Inflammatory macrophage treated with lipopolysaccharide for 4 hours (primary cell): ENCODE results near the gene DIS3L2.

Source experiments
- DNase-seq: peaks from one replicate; pipeline ENCODE4 v3.0.0-alpha.2; 2020

DIS3L2 gene

DNA sequence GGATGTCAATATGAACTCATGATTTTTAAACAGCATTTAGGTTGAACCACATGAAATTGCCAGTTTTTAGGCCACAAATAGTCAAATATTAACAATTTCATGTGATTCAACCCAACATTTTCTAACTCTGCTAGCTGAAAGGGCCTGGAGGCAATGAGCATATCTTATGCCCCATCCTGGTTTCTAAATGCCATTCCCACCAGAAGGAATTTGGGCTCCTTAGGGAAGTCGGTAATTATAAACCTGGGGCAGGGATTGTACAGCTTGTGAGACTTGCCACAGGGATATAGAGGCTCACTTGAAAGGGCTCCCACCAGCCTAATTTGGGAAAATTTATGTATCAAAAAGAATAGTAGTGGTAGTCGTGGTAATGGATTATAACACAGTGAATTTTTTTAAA, 238.7 kb downstream of the DIS3L2 start:
- no peak for DNase-seq

- DNase-seq, result no peak
These were observed 241.8 kb downstream of the DIS3L2 start for GRCh38 chr2:232203166-232203891.

GRCh38 chr2:232203936-232204335, 242.4 kb downstream of the DIS3L2 start:
- DNase-seq, result no peak

DNA sequence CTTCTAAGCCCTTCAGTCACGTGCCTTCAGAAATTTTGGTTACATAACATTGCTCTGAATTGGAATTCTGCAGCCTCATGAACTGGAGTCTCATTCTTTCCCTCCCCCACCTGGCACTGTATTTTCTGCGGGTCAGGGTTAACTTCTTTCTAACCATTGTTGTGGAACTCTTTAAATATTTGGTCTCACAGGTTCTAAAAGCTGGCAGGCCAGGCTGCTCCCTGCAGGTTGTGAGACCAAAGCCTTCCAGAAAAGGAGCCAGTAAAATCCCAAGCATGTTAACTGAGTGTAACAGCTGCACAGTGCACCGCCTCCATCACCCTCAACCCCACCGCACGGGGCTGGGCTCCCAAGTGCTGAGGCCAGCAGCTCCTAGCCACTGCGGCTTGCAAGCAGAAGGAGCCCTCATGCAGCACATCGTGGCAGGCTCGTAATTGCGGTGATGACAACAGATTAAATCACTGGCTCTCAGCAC, 243.0 kb downstream of the DIS3L2 start:
- no peak for DNase-seq

GRCh38 chr2:232207174-232207573, 245.7 kb downstream of the DIS3L2 start:
- no peak for DNase-seq

DNA sequence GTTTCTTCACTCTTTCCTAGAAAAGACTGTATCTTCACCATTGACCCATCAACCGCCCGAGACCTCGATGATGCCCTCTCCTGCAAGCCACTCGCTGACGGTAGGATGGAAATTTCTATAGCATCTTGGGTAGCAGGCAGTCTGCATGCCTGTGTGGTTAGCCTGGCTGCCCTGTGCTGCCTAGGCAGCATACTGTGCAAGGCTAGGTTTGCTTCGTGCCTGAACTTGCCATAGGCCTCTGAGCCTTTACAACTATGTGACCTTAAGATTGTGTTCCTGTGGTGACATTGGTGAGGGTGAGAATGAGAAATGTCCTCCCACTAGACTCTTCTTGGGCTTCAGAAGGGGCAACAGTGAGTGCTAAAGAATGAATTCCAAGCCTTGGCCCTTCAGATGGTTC, 248.8 kb downstream of the DIS3L2 start:
- no peak for DNase-seq

- no peak for DNase-seq
These were observed 250.5 kb downstream of the DIS3L2 start for GRCh38 chr2:232211743-232212686.

DNA sequence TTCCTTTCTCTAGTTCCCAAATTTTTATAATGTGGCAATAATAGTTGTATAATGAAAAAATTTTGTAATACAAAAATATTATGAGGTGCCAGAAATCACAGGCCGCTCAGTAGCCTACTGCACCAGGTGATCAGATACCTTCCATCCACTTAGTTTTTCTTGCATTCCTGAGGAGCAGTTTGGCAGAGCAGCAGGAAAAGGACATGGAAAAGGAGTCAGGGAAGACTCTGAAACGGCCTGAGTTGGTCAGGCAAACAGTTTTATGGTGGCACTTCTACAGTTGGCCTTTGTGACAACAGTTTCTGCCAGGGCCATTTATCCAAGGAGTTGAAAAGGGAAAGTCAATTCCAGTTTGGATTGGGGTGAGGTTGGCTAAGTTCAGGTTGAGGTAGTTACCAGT, 251.7 kb downstream of the DIS3L2 start:
- DNase-seq, result no peak

- no peak for DNase-seq
These were observed 252.5 kb downstream of the DIS3L2 start for GRCh38 chr2:232214053-232214452.

DNA sequence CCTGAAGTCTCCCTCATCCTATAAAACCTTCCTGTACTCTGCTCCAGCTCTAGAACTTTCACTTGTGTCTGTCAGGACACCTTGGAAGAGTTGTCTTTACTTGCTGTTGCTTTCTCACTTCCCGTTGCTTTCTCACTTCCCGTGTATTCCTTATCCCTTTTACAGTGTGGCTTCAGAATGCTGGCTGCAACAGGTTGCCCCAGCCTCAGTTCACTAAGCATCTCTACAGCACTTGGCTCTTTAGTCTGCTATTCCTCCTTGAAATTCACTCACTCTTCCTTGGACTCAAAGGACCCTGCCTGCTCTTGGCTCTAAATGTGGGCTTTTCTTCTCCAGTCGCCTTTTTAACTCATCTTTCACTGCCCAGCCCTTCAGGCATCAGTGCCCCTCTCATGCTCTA, 254.5 kb downstream of the DIS3L2 start:
- no peak for DNase-seq

GRCh38 chr2:232218778-232219495, 257.4 kb downstream of the DIS3L2 start:
- no peak for DNase-seq

DNA sequence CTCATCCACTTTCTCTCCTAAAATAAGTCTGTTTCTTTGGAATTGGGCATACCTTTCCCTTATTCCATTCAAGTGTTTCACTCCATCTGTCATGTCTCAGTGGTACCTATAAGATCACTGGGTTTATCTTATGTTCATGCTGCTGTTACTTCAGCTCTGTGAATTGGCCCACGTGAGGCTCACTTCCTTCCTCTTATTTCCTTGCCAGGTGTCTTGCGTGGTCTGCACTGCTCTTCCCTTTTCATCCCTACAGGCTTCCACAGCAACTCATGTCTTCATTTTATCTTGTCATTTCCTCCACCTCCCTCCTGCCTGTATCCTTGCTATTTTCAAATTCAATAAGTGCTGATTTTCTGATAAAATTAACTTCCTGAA, 258.0 kb downstream of the DIS3L2 start:
- no peak for DNase-seq

DNA sequence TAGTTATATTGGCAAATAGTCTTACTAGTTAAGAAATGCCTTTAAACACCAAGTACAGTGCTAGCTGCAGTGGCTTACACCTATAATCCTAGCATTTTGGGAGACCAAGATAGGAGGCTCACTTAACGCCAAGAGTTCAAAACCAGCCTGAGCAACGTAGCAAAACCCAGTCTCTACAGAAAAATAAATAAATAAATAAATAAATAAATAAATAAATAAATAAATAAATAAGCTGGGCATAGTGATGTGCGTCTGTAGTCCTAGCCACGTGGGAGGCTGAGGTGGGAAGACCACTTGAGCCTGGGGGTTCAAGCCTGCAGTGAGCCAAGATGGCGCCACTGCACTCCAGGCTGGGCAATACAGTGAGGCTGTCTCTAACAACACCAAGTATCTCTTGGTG, 258.4 kb downstream of the DIS3L2 start:
- no peak for DNase-seq

DNA sequence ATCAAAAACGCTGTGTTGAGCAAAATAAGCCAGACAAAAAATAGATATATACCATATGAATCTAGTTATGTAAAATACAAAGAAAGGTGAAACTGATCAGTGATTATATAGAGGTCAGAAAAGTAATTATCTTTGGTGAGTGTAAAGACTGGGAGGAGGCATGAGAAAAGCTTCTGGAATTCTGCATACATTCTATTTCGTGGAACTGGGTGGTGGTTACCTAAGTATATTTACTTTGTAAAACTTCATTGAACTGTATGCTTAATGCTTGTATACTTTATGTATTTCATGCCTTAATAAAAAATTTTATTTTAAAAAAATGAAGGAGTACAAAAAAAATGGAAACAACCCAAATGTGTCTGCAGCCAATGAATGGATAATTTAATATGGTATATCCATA, 263.9 kb downstream of the DIS3L2 start:
- no peak for DNase-seq

- DNase-seq, result no peak
These were observed 264.4 kb downstream of the DIS3L2 start for GRCh38 chr2:232225895-232226294.

GRCh38 chr2:232228332-232228731, 266.8 kb downstream of the DIS3L2 start:
- no peak for DNase-seq

- no peak for DNase-seq
These were observed 267.7 kb downstream of the DIS3L2 start for GRCh38 chr2:232228971-232229894.

DNA sequence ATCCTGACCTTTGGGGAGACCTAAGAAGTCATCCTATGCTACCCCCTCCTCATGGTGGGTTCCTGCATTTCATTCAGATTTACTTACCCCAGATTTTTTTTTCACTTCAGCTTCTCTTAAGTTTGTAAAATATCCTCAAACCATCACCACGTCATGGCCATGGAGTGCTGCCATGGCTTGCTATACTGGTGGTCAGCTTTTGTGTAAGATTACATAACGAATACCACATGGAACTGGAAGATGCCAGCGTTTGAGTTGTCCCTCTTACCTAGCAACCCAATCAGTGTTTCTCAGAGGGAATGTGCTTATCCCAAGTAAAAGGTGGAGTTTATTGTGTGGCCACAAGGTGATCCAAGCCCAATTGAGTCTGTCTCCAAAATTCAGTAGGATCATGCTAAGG, 268.4 kb downstream of the DIS3L2 start:
- no peak for DNase-seq

DNA sequence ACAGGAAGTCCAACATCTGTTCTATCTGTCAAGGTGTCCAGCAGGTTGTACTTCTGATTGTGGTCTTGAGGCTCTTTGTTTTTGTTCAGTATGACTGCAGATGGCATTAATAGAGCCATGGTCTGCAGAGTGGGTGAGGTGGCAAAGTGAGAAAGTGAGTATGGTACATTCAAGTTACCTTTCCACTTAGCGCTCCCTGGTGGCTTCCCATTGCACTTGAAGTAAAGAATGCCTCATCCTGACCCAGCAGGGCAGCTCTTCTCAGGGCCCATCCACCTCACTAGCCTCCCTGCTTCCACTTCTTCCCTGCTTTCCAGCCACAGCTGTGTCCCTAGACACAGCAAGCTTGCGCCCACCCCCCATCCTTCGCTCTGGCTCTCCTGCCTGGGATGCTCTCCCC, 269.0 kb downstream of the DIS3L2 start:
- DNase-seq, result no peak

GRCh38 chr2:232231554-232231953, 270.0 kb downstream of the DIS3L2 start:
- no peak for DNase-seq

DNA sequence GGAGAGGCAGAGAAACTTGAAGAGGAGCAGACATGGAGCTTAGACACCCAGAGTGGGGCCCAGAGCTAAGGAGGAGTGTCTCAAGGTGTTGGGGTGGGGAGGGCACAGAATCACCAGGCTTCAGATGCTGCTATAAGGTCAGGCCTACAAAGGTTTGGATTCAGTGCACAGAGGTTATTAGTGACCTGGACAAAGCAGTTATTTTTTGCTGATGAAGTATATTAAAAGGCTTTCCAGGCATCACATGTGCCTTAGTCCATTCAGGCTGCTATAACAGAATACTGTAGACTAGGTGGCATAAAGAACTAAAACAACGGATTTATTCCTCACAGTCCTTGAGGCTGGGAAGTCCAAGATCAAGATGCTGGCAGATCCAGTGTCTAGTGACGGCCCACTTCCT, 271.4 kb downstream of the DIS3L2 start:
- DNase-seq, result no peak

- no peak for DNase-seq
These were observed 273.6 kb downstream of the DIS3L2 start for GRCh38 chr2:232234922-232235615.
